NOMO-1 (cell line): ENCODE measurements around the gene FHIT.
A peak's percentile ranks its signal among the peaks of the same experiment; 100 is the strongest.

Experiments used
- DNase-seq, 2 experiments: peaks; one replicate each; lab custom pipeline; 2025; ENCODE audit not compliant: unreplicated experiment in 2 of 2; lab: John Stamatoyannopoulos, UW

Gene FHIT

GRCh38 chr3:59997583-59997982 lies 1253.7 kb downstream of the FHIT start:
- no peak for DNase-seq

- no peak for DNase-seq
These were observed 1255.2 kb downstream of the FHIT start for GRCh38 chr3:59996056-59996455.

- DNase-seq, result no peak
These were observed 1255.7 kb downstream of the FHIT start for GRCh38 chr3:59995563-59995962.

DNA sequence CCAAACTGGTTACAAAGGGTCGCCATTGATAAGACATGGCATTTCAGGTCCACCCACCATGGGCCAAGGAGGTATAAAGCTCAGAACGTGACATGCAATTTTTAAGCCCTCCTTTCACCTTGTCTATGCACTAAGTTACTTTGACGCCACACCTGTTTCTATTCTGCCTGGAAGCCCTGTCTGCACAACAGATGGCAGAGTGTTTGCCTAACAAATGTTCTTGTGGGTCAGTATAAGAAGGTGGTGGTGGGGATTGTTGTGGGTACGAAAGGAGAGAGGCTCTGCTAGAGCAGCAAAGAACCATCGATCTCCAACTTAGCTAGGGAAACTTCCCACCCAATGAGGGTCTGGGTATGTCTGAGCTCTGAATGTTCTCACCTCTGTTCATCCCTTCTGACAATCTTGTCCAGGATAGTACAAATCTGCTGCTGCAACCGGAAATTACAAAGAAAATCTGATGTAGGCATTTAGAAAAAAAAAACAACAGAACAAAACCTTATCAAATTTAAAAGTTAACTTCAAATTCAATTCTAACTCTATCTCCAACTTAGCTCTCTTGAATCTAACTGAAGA lies 1256.4 kb downstream of the FHIT start:
- no peak for DNase-seq

DNA sequence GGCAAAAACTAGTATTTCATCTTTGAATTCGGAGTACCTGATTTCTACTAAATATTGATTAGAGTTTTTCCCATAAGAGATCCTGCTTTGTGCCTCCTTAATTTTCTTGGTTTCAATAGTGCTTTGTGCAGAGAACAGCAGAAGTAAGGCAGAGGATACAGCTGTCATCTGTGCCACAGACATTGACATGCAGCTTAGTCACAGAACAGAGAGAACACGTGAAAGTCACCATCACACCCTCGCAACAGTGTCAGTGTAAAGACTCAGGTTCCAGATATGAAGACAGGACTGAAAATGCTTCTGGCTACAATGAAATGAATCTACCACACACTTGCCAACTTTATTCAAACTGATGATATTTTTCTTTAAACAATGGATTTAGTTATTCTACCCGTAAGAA lies 1258.7 kb downstream of the FHIT start:
- no peak for DNase-seq

- no peak for DNase-seq
These were observed 1260.3 kb downstream of the FHIT start for GRCh38 chr3:59990915-59991314.

- no peak for DNase-seq
These were observed 1268.7 kb downstream of the FHIT start for GRCh38 chr3:59982510-59982909.

DNA sequence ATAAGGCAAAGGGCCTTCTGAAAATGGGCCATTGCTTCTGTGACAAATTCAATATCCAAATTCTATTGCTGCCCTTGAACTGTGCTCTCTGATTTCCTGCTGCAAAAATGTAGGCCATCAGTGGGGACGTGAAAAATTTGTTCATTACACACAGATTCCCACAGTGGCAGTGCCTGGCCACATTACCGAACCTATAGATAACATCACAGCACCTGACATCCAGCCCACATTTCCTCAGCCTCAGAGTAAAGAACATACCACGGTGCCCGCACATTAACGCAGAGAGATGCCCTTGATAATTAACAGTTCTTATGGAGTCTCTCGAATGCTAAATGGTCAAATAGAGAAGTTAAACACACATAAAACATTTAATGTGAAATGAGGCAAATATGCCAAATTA lies 1269.9 kb downstream of the FHIT start:
- DNase-seq, result no peak

DNA sequence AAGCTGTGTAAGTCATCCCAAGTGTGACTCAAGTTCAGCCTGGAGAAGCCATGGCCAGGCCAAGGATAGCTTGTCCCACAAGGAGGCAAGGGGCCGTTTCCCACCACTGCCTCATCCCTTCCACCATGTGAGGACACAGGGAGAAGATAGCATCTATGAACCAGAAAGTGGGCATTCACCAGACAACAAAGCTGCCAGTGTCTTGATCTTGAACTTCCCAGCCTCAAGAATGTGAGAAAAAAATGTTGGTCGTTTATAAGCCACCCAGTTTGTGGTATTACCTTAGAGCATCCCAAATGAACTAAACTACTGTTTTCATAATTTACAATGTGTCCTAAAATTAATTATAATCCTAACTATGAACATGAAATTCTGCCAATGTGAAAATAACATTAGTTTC lies 1270.7 kb downstream of the FHIT start:
- no peak for DNase-seq

GRCh38 chr3:59979542-59979941 lies 1271.7 kb downstream of the FHIT start:
- DNase-seq, result no peak

GRCh38 chr3:59978979-59979378 lies 1272.3 kb downstream of the FHIT start:
- DNase-seq, result no peak

GRCh38 chr3:59970796-59971195 lies 1280.5 kb downstream of the FHIT start:
- DNase-seq, result no peak

DNA sequence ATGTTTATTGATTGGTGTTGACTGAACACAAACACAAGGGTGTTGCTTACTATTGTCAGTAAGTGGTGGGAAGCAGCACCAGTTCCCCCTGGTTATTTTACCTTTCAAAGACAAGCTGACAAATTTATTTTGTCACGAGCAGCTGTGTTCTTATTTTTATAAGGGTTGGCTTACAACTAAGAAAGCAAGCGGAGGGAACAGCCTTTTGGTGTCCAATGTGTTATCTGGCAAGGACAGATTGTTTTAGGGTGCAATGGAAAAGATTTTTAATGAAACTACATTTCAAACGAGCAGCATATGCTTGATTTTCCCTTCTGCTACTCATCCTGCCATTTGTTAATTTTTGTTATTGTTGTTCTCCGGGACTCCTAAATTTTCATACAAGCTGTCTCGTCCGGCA lies 1280.9 kb downstream of the FHIT start:
- DNase-seq, result no peak

GRCh38 chr3:59968513-59969045 lies 1282.7 kb downstream of the FHIT start:
- DNase-seq, result no peak

DNA sequence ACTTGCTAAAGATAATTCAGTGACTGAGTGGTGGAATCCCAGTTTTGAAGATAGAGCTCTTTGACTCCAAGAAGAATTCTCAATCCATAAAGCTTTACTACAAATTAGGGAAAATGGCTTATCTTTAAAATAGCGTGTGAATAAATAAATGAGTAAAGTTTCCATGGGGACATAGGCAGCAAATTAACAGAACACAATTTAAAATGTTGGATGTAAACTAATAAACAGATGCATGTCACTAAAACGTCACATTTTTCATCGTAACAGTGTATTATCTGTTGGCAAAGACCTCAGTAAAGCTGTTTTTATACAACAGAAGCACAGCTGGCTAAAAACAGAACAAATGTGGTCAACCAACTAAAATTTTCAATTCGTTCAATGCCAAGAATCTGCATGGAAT lies 1287.6 kb downstream of the FHIT start:
- no peak for DNase-seq

DNA sequence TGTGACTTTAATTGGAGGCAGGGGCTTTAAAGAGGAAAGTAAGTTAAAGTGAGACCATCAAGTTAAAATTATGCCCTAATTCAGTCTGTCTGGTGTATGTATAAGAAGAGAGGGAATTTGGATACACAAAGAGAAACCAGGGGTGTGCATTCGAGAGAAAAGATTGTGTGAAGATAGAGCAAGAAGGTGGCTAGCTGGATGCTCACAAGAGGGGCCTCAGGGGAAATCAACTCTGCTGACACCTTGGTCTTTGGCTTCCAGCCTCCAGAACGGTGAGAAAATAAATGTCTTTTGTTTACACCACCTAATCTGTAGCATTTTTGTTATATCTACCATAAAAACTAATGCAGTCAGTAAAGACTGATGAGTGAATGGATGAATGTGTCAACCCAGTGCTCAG lies 1294.1 kb downstream of the FHIT start:
- DNase-seq, result no peak

DNA sequence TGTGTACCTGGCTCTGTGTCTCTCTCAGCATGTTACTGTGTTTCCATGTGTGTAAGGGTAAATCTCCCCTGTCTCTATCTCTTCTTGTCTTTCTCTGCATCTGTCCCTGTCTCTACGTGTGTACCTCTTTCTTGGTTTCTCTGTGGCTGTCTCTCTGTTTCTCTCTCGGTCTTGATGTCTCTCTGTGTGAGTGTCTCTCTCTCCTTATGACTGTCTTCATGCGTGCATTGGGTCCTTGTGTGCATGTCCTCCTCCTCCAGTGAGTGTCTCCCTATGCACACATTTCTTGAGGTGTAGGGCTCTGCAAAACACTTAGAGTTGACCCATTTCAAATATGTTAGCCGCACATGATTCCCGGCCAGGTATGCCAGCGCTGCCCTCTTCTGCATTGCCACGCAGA lies 1298.1 kb downstream of the FHIT start:
- DNase-seq, result no peak

GRCh38 chr3:59949311-59949710 lies 1301.9 kb downstream of the FHIT start:
- no peak for DNase-seq

- DNase-seq, result no peak
These were observed 1304.9 kb downstream of the FHIT start for GRCh38 chr3:59946401-59946800.

DNA sequence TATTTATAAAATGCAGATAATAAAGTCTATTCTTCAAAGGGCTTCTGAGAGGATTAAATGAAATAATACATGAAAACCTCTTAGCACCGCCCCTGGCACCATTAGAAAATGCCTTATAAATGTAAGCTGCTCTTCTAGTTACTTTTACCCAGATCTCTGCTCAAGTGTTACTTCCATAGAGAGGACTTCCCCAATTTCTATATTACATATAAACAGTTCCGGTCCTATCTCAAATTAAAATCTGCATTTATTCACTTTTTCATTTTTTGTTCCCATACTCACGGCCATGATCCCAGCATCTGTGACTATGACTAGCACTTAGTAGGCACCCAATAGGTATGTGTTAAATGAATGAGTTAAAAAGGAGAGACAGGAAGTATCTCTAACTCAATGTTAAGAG lies 1310.5 kb downstream of the FHIT start:
- DNase-seq, result peak; percentile 35 to 76

GRCh38 chr3:59939826-59940426 lies 1311.3 kb downstream of the FHIT start:
- DNase-seq, result no peak

GRCh38 chr3:59938828-59939227 lies 1312.4 kb downstream of the FHIT start:
- DNase-seq, result no peak

DNA sequence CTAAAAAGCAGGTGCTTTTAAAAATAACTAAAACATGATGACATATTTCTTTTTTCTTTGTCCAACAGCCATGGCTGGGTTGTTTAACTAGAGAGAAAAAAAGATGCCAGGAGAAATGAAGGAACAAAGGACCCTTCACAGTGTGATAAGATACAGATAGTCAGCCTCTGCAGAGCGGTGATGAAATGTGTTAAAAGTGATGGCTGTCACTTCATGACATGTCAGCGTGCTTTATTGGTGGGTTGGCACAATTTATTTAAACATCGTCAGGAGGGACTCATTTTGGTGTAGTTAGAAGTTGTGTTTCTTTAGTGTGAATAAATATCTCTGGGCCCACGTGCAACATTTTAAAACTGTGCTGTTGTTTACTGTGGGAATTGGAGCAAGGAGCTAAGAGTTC lies 1314.1 kb downstream of the FHIT start:
- DNase-seq, result no peak
